HUES64 (cell line): ENCODE measurements around the gene INHA.

Experiments
- H3K27ac ChIP-seq: 2 replicates; pipeline ENCODE4 v1.7.0; 2013; ENCODE audit warnings: low read depth, low read length, inconsistent platforms
- H3K27me3 ChIP-seq: 2 replicates; pipeline ENCODE4 v1.6.1; 2013; ENCODE audit warnings: mild to moderate bottlenecking, low read length; ENCODE audit not compliant: insufficient read depth
- H3K36me3 ChIP-seq: 2 replicates; pipeline ENCODE4 v1.6.1; 2013; ENCODE audit warnings: mild to moderate bottlenecking, low read length; ENCODE audit not compliant: insufficient read depth
- H3K4me1 ChIP-seq: 2 replicates; pipeline ENCODE4 v1.6.1; 2013; ENCODE audit warnings: mild to moderate bottlenecking, low read length, moderate library complexity; ENCODE audit not compliant: insufficient read depth
- H3K4me3 ChIP-seq: 2 replicates; pipeline ENCODE4 v1.5.1; 2013; ENCODE audit warnings: mild to moderate bottlenecking, low read length, moderate library complexity
- H3K9ac ChIP-seq: 2 replicates; pipeline ENCODE4 v1.6.1; 2013; ENCODE audit warnings: mild to moderate bottlenecking, low read depth, low read length
- H3K9me3 ChIP-seq: 2 replicates; pipeline ENCODE4 v1.6.1; 2013; ENCODE audit warnings: low read depth, low read length; ENCODE audit not compliant: insufficient read depth
- WGBS: fragments of 150-250, 120-280 bp; methylation state at CpG from one replicate; pipeline ENCODE4 v1.1.7; 2013; ENCODE audit warnings: missing lambda C conversion rate; 5-methylcytosine and 5-hydroxymethylcytosine counted together

Gene INHA

DNA sequence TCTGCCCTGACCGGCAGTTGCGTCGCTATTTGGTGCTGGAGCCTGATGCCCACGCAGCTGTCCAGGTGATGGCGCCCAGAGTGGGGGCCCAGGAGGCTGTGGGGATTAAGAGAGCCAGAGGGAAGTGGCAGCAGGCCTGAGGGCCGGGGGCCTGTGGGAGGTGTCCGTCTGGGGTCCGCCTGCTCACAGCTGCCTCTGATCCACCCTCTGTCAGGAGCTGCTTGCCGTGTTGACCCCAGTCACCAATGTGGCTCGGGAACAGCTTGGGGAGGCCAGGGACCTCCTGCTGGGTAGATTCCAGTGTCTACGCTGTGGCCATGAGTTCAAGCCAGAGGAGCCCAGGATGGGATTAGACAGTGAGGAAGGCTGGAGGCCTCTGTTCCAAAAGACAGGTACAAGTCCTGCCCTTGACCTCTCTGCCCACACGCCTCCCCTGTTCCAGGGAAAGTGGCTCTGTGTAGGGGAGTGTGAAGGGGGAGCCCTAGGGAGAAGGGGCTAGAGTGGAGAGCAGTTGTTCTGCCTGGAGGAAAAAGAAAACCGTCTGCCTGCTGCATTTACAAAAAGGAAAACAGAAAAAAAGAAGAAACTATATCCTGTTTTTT, 37.1 kb downstream of the INHA start:
- peaks cover 35% of the 10 kb centered on the region for H3K36me3 ChIP-seq
- no peak overlapping the region for H3K4me3 ChIP-seq
- no peak overlapping the region for H3K9ac ChIP-seq
- 91% methylated on average over 13 of the region's 13 CpGs for WGBS
- H3K27me3 ChIP-seq, result no peaks in the 10 kb centered on the region
- no peaks in the 10 kb centered on the region for H3K9me3 ChIP-seq
- no peak overlapping the region for H3K27ac ChIP-seq
- H3K4me1 ChIP-seq, result no peaks in the 10 kb centered on the region

DNA sequence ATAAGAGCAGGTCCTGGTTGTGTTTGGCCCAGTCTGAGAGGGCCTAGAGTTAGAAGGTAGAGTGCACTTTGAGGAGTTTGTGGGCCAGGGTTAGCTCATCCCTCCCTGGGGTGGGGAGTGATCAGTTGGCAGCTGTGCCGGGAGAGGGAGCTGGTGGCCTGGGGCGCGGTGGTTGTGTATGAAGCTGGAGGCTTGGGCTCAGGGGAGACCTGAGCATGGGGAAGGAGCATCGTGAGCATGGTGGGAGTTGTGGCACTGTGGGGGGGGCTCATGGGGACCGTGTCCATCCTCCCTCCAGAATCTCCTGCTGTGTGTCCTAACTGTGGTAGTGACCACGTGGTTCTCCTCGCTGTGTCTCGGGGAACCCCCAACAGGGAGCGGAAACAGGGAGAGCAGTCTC, 39.2 kb downstream of the INHA start:
- no peak overlapping the region for H3K9ac ChIP-seq
- WGBS, result 96% methylated on average over 9 of the region's 9 CpGs
- H3K36me3 ChIP-seq, result peaks cover 32% of the 10 kb centered on the region
- no peaks in the 10 kb centered on the region for H3K4me1 ChIP-seq
- no peak overlapping the region for H3K27ac ChIP-seq
- no peaks in the 10 kb centered on the region for H3K9me3 ChIP-seq
- no peaks in the 10 kb centered on the region for H3K27me3 ChIP-seq
- no peak overlapping the region for H3K4me3 ChIP-seq

DNA sequence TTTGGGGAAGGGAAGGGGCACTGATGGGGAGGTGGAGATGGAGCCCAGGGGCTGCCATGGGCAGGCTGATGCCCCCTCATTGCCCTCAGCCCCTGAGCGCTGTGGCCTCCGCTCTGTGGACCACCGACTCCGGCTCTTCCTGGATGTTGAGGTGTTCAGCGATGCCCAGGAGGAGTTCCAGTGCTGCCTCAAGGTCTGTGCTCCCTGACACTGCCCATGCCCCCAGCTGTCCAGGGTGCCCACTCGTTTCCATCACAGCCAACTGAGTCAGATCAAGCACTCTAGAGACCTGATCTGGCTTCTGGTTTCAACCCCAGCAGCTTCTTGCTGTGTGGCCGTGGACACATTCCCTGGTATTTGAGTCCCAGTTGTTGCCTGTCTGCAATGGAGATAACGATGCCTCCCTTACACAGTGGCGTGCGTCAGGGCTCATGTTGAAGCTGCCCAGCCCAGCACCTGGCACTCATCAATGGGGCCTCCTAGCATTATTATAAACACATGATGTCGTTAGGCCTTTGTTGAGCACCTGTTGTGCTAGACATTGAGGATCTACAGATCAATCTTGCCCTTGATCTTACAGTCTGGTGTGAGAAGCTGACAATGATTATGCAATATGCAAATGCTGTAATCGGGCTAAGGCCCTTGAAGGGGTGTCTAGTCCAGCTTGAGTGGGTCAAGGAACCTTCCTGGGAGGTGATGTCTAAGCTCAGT, 39.9 kb downstream of the INHA start:
- H3K36me3 ChIP-seq, result peaks cover 26% of the 10 kb centered on the region
- H3K9me3 ChIP-seq, result no peaks in the 10 kb centered on the region
- no peaks in the 10 kb centered on the region for H3K27me3 ChIP-seq
- H3K27ac ChIP-seq, result no peak overlapping the region
- H3K4me3 ChIP-seq, result no peak overlapping the region
- H3K4me1 ChIP-seq, result no peaks in the 10 kb centered on the region
- no peak overlapping the region for H3K9ac ChIP-seq
- WGBS, result 87% methylated on average over 12 of the region's 12 CpGs

GRCh38 chr2:219612577-219613286, 40.6 kb downstream of the INHA start:
- Histone ChIP-seq H3K36me3 (peaks cover 24% of the 10 kb centered on the region), H3K27me3 (no peaks in the 10 kb centered on the region), H3K27ac (no peak overlapping the region), H3K9ac (no peak overlapping the region), H3K9me3 (no peaks in the 10 kb centered on the region), H3K4me3 (no peak overlapping the region), H3K4me1 (no peaks in the 10 kb centered on the region)
- 87% methylated on average over 15 of the region's 15 CpGs for WGBS

DNA sequence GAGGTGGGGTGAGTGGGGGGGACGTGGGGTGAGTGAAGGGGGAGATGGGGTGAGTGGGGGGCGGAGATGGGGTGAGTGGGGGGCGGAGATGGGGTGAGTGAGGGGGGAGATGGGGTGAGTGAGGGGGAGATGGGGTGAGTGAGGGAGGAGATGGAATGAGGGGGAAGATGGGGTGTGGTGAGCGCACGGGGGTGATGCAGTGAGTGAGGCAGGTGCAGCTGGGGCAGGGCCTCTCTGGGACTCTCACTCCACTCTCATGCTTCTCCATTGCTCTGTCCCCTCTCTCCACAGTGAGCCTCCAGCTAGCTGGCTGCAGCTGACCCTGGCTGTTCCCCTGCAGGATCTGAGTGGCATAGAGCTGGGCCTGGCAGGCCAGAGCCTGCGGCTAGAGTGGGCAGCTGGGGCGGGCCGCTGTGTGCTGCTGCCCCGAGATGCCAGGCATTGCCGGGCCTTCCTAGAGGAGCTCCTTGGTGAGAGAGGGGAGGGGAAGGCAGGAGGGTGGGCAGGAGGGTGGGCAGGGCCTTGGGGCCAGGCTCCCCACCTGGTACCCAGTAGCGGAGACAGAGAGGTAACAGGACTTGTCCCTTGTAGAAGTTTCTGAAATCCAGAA, 41.5 kb downstream of the INHA start:
- H3K36me3 ChIP-seq, result peaks cover 21% of the 10 kb centered on the region
- H3K4me3 ChIP-seq, result no peak overlapping the region
- H3K27ac ChIP-seq, result no peak overlapping the region
- no peaks in the 10 kb centered on the region for H3K9me3 ChIP-seq
- no peaks in the 10 kb centered on the region for H3K27me3 ChIP-seq
- H3K4me1 ChIP-seq, result no peaks in the 10 kb centered on the region
- no peak overlapping the region for H3K9ac ChIP-seq
- 97% methylated on average over 9 of the region's 11 CpGs for WGBS

DNA sequence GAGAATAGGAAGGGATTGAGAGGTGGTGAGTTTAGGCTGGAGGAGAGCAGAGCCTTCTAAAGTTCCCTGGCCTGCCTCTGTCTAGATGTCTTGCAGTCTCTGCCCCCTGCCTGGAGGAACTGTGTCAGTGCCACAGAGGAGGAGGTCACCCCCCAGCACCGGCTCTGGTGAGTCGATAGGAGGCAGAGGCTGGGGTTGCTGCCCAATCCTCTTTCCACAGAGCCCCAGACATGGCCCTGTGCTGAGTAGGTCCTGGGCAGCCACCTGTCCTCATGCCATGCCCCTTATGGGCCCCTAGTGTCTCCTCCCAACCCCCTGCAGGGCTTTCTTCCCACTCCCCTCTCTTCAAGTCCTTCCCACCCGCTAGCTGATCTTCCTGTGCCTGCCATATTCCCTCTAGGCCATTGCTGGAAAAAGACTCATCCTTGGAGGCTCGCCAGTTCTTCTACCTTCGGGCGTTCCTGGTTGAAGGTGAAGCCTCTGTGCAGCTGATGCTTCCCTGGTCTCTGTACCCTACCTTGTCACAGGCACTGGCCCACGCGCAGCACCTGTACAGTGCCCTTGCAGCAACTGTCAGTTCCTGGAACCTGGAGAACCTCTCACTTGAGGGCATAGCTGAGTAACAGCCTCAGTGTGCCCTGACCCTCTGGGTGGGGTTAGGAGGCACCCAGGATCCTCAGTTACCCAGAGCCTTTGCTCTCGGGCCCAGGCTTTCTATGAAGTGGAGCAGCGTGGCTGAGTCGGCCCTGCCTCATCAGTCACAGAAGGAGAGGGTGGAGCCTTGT, 42.2 kb downstream of the INHA start:
- Histone ChIP-seq H3K27ac (no peak overlapping the region), H3K27me3 (no peaks in the 10 kb centered on the region), H3K4me1 (no peaks in the 10 kb centered on the region), H3K9ac (no peak overlapping the region), H3K36me3 (peaks cover 20% of the 10 kb centered on the region), H3K9me3 (no peaks in the 10 kb centered on the region), H3K4me3 (no peak overlapping the region)
- WGBS, result 94% methylated on average over 11 of the region's 11 CpGs

GRCh38 chr2:219615036-219615435, 42.9 kb downstream of the INHA start:
- peaks cover 20% of the 10 kb centered on the region for H3K36me3 ChIP-seq
- H3K27ac ChIP-seq, result no peak overlapping the region
- H3K4me1 ChIP-seq, result no peaks in the 10 kb centered on the region
- WGBS, result 92% methylated on average over 11 of the region's 11 CpGs
- no peak overlapping the region for H3K9ac ChIP-seq
- H3K4me3 ChIP-seq, result no peak overlapping the region
- no peaks in the 10 kb centered on the region for H3K9me3 ChIP-seq
- no peaks in the 10 kb centered on the region for H3K27me3 ChIP-seq

- no peak overlapping the region for H3K9ac ChIP-seq
- no peaks in the 10 kb centered on the region for H3K4me1 ChIP-seq
- WGBS, result 87% methylated on average over 12 of the region's 12 CpGs
- H3K9me3 ChIP-seq, result no peaks in the 10 kb centered on the region
- H3K27me3 ChIP-seq, result no peaks in the 10 kb centered on the region
- H3K36me3 ChIP-seq, result peaks cover 20% of the 10 kb centered on the region
- no peak overlapping the region for H3K27ac ChIP-seq
- no peak overlapping the region for H3K4me3 ChIP-seq
Measured at GRCh38 chr2:219615894-219616293, 43.8 kb downstream of the INHA start.

DNA sequence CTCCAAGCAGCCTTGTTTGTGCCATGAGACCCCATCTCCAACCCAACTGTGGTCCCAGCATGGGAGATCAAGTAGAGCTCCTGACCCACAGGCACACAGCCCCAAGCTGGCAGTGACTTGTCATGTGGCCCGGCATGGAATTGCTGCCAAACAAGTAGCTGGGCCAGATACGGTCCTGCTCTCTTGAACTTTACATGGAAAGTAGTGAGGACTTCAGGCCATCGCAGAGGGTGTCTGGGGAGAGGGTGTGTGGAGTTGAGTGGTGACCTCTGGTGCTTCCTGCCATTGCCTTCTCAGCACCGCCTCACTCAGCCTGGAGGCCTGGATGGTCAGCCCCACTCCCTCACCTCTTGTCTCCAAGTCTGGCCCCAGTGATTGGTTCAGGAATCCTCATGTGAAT, 44.4 kb downstream of the INHA start:
- peaks cover 17% of the 10 kb centered on the region for H3K36me3 ChIP-seq
- H3K4me3 ChIP-seq, result no peak overlapping the region
- no peaks in the 10 kb centered on the region for H3K27me3 ChIP-seq
- H3K4me1 ChIP-seq, result no peaks in the 10 kb centered on the region
- 90% methylated on average over 4 of the region's 4 CpGs for WGBS
- no peak overlapping the region for H3K9ac ChIP-seq
- no peak overlapping the region for H3K27ac ChIP-seq
- H3K9me3 ChIP-seq, result no peaks in the 10 kb centered on the region

DNA sequence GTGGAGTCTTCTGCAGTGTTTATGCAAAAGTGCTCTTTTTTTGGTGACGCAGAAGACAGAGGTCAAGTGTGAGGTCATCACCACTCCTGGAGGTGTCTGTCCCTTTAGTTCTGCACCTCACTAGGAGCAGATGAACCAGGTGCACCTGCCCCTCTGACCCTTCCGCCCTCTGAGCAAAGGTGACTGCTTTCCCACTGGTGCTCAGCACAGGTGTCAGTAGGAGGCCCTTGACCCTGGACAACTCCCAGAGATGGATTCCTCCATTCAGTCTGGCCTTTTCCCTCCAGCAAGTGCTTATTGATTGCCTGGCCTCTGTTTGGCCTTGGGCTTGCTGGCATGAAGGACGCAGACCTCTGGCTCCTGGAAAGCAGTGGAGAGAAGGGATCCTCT, 46.6 kb downstream of the INHA start:
- H3K27me3 ChIP-seq, result no peaks in the 10 kb centered on the region
- 83% methylated on average over 3 of the region's 3 CpGs for WGBS
- H3K9me3 ChIP-seq, result no peaks in the 10 kb centered on the region
- no peak overlapping the region for H3K4me3 ChIP-seq
- H3K36me3 ChIP-seq, result peaks cover 12% of the 10 kb centered on the region
- no peaks in the 10 kb centered on the region for H3K4me1 ChIP-seq
- no peak overlapping the region for H3K9ac ChIP-seq
- no peak overlapping the region for H3K27ac ChIP-seq

DNA sequence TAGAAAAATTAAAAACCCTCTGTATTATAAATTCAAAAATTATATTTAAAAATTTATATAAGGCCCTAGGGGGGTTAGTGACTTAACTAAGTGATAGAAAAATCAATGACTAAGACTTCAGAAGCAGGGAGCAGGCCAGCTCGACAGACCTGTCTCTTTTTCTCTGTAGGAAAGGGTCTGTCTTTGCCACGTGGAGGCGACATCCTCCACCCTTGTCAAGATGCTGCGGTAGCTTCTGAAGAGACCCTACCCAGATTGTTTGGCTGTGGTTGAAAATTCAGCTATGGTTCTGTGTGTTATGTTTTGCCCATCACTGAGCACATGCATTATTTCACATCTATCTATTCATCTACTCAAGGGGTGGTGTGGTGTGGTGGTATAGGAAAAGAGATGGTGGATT, 47.1 kb downstream of the INHA start:
- no peak overlapping the region for H3K4me3 ChIP-seq
- 57% methylated on average over 3 of the region's 4 CpGs for WGBS
- H3K9ac ChIP-seq, result no peak overlapping the region
- no peaks in the 10 kb centered on the region for H3K27me3 ChIP-seq
- no peaks in the 10 kb centered on the region for H3K9me3 ChIP-seq
- no peak overlapping the region for H3K27ac ChIP-seq
- no peaks in the 10 kb centered on the region for H3K4me1 ChIP-seq
- H3K36me3 ChIP-seq, result peaks cover 11% of the 10 kb centered on the region
